ENCODE data around the gene SMIM7.

SMIM7 gene

DNA sequence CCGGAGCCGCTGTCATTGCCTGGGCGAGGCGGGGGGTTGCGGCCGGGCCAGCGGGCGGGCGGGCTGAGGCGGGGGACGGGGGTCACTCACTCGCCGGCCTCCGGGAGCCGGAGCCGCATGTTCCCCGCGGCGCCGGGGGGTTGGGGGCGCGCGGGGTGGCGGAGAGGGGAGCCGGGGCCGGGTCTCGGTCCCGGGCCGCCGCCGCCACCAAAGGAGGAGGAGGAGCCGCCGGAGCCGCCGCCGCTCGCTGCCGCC is 32.1 kb downstream of the SMIM7 start:
- Histone ChIP-seq H2AFZ (ENCODE audit: insufficient read depth, low read length, poor library complexity) (no peak overlapping the region), H3K9me3 (ENCODE audit: insufficient read depth, low read depth, low read length) (no peaks in the 10 kb centered on the region), H3K14ac (ENCODE audit: low read length) (peak overlapping the region; percentile 90), H4K12ac (ENCODE audit: low read depth, low read length) (peak overlapping the region; percentile 52), H3K23ac (ENCODE audit: low read length) (no peak overlapping the region), H4K8ac (ENCODE audit: low read depth, low read length) (peak overlapping the region; percentile 25), H4K91ac (ENCODE audit: low read depth, low read length) (peak overlapping the region; percentile 20), H3K4me2 (ENCODE audit: low read length) (peak overlapping the region; percentile 85), H3K4ac (ENCODE audit: low read depth, low read length) (peak overlapping the region; percentile 98), H2BK120ac (ENCODE audit: insufficient read depth, low read length, poor library complexity) (peak overlapping the region; percentile 41), H3K4me1 (ENCODE audit: control insufficient read depth in 1 of 2, insufficient read depth in 2 of 2, low read length in 2 of 2) (peaks cover 0 to 6% of the 10 kb centered on the region in 2 experiments), H3K36me3 (ENCODE audit: control insufficient read depth in 1 of 2, insufficient read depth in 2 of 2, low read length in 2 of 2) (peaks cover 13 to 27% of the 10 kb centered on the region in 2 experiments), H2BK12ac (ENCODE audit: low read length) (no peak overlapping the region), H3K27me3 (ENCODE audit: insufficient read depth, low read length) (no peaks in the 10 kb centered on the region), H3K79me1 (ENCODE audit: low read length) (peaks cover 12% of the 10 kb centered on the region), H3K4me3 (ENCODE audit: low read depth, low read length) (peak overlapping the region; percentile 96), H2BK5ac (ENCODE audit: low read depth, low read length, poor library complexity) (peak overlapping the region; percentile 34), H3K79me2 (ENCODE audit: control insufficient read depth, insufficient read depth, low read length, poor library complexity) (peaks cover 21% of the 10 kb centered on the region), H2AK5ac (ENCODE audit: low read length) (peak overlapping the region; percentile 57), H3K27ac (ENCODE audit: low read depth, low read length) (peak overlapping the region; percentile 50), H3K18ac (ENCODE audit: low read length) (peak overlapping the region; percentile 49), H3K9ac (ENCODE audit: low read length) (peak overlapping the region; percentile 98)
- DNase-seq, result no peak
- no CpG with 5 or more reads among the region's 38 CpGs for WGBS (ENCODE audit: extremely low coverage, insufficient coverage, insufficient read length)

DNA sequence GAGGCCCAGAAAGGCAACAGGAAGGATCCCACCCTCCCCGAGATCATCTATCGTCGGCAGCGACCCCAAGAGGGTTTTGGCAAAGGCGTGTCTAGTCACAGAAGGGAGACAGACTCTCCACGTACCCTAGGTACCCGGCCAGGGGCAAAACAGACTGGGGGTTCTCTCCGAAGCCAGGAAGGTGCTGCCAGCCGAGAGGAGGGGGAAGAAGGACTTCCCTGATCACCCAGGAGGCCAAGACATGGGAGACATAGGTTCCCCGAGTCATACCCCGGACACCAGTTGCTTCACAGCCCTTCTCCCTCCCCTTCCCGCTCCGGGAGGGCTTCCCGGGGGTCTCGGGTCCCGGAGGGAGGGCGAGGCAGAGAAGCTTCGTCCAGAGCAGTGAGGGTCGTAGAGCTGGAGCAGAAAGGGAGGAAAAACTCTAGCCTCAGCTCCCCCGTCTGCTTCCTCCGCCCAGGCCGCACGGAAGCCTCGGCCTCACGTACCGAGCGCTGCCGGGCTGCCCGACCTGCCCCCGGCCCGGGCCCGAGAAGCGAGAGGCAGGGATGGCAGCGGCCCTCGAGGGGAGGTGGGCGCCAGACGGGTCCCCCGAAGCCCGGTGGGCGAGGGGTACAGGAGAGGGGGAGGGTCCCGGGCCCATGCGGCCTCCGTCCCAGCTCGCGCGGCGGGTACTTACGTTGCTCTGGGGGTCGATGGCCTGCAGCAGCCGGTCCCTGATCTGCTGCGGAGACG is 32.6 kb downstream of the SMIM7 start:
- DNase-seq, result no peak
- peak overlapping the region; percentile 90 for H3K14ac ChIP-seq (ENCODE audit: low read length)
- H2AFZ ChIP-seq (ENCODE audit: insufficient read depth, low read length, poor library complexity), result peak overlapping the region; percentile 50
- no CpG with 5 or more reads among the region's 52 CpGs for WGBS (ENCODE audit: extremely low coverage, insufficient coverage, insufficient read length)
- H4K91ac ChIP-seq (ENCODE audit: low read depth, low read length), result peak overlapping the region; percentile 20
- H3K23ac ChIP-seq (ENCODE audit: low read length), result no peak overlapping the region
- peak overlapping the region; percentile 25 for H4K8ac ChIP-seq (ENCODE audit: low read depth, low read length)
- peak overlapping the region; percentile 41 for H2BK120ac ChIP-seq (ENCODE audit: insufficient read depth, low read length, poor library complexity)
- H3K27me3 ChIP-seq (ENCODE audit: insufficient read depth, low read length), result no peaks in the 10 kb centered on the region
- peak overlapping the region; percentile 34 for H2BK5ac ChIP-seq (ENCODE audit: low read depth, low read length, poor library complexity)
- H3K9ac ChIP-seq (ENCODE audit: low read length), result peak overlapping the region; percentile 98
- H3K79me1 ChIP-seq (ENCODE audit: low read length), result peaks cover 12% of the 10 kb centered on the region
- no peaks in the 10 kb centered on the region for H3K9me3 ChIP-seq (ENCODE audit: insufficient read depth, low read depth, low read length)
- H2BK12ac ChIP-seq (ENCODE audit: low read length), result peak overlapping the region; percentile 34
- H3K4me1 ChIP-seq (ENCODE audit: control insufficient read depth in 1 of 2, insufficient read depth in 2 of 2, low read length in 2 of 2), result peaks cover 0 to 6% of the 10 kb centered on the region in 2 experiments
- peaks cover 13 to 26% of the 10 kb centered on the region in 2 experiments for H3K36me3 ChIP-seq (ENCODE audit: control insufficient read depth in 1 of 2, insufficient read depth in 2 of 2, low read length in 2 of 2)
- peaks cover 21% of the 10 kb centered on the region for H3K79me2 ChIP-seq (ENCODE audit: control insufficient read depth, insufficient read depth, low read length, poor library complexity)
- H3K27ac ChIP-seq (ENCODE audit: low read depth, low read length), result no peak overlapping the region
- H3K4ac ChIP-seq (ENCODE audit: low read depth, low read length), result peak overlapping the region; percentile 98
- H4K12ac ChIP-seq (ENCODE audit: low read depth, low read length), result peak overlapping the region; percentile 52
- H3K4me3 ChIP-seq (ENCODE audit: low read depth, low read length), result peak overlapping the region; percentile 96
- H2AK5ac ChIP-seq (ENCODE audit: low read length), result peak overlapping the region; percentile 57
- peak overlapping the region; percentile 85 for H3K4me2 ChIP-seq (ENCODE audit: low read length)
- H3K18ac ChIP-seq (ENCODE audit: low read length), result peak overlapping the region; percentile 49

DNA sequence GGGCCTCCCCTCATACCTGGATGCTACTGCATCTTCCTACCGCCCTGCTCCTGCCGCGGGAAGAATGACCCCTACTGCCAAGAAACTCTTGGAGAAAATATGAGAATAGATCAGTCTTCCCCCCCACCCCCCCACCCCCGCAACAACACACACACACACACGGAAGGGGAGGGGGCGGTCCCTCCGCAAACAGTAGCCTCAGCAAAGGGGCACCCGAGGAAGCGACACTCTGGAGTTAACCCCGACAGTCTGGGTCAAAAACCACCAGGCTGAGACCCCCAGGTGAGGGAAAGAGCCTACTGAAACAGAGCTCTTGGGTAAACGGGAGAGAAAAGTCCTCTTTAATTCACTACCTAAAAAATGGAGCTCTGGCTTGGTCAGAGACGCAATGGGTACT is 33.1 kb downstream of the SMIM7 start:
- Histone ChIP-seq H2BK120ac (ENCODE audit: insufficient read depth, low read length, poor library complexity) (no peak overlapping the region), H2BK5ac (ENCODE audit: low read depth, low read length, poor library complexity) (no peak overlapping the region), H4K91ac (ENCODE audit: low read depth, low read length) (no peak overlapping the region), H3K14ac (ENCODE audit: low read length) (peak overlapping the region; percentile 90), H3K4ac (ENCODE audit: low read depth, low read length) (peak overlapping the region; percentile 98), H3K4me3 (ENCODE audit: low read depth, low read length) (peak overlapping the region; percentile 96), H3K27ac (ENCODE audit: low read depth, low read length) (no peak overlapping the region), H3K4me2 (ENCODE audit: low read length) (peak overlapping the region; percentile 85), H3K23ac (ENCODE audit: low read length) (no peak overlapping the region), H3K9me3 (ENCODE audit: insufficient read depth, low read depth, low read length) (no peaks in the 10 kb centered on the region), H3K79me2 (ENCODE audit: control insufficient read depth, insufficient read depth, low read length, poor library complexity) (peaks cover 21% of the 10 kb centered on the region), H3K4me1 (ENCODE audit: control insufficient read depth in 1 of 2, insufficient read depth in 2 of 2, low read length in 2 of 2) (peaks cover 0 to 6% of the 10 kb centered on the region in 2 experiments), H3K79me1 (ENCODE audit: low read length) (peaks cover 12% of the 10 kb centered on the region), H3K9ac (ENCODE audit: low read length) (peak overlapping the region; percentile 98), H4K12ac (ENCODE audit: low read depth, low read length) (no peak overlapping the region), H3K18ac (ENCODE audit: low read length) (no peak overlapping the region), H3K36me3 (ENCODE audit: control insufficient read depth in 1 of 2, insufficient read depth in 2 of 2, low read length in 2 of 2) (peaks cover 13 to 26% of the 10 kb centered on the region in 2 experiments), H2AFZ (ENCODE audit: insufficient read depth, low read length, poor library complexity) (no peak overlapping the region), H3K27me3 (ENCODE audit: insufficient read depth, low read length) (no peaks in the 10 kb centered on the region), H4K8ac (ENCODE audit: low read depth, low read length) (no peak overlapping the region), H2BK12ac (ENCODE audit: low read length) (no peak overlapping the region), H2AK5ac (ENCODE audit: low read length) (no peak overlapping the region)
- DNase-seq, result no peak
- WGBS (ENCODE audit: extremely low coverage, insufficient coverage, insufficient read length), result no CpG with 5 or more reads among the region's 12 CpGs

GRCh38 chr19:16625163-16625958 is 34.6 kb downstream of the SMIM7 start:
- Histone ChIP-seq H3K9me3 (ENCODE audit: insufficient read depth, low read depth, low read length) (no peaks in the 10 kb centered on the region), H4K8ac (ENCODE audit: low read depth, low read length) (no peak overlapping the region), H3K4me1 (ENCODE audit: control insufficient read depth in 1 of 2, insufficient read depth in 2 of 2, low read length in 2 of 2) (peaks cover 0 to 9% of the 10 kb centered on the region in 2 experiments), H3K79me2 (ENCODE audit: control insufficient read depth, insufficient read depth, low read length, poor library complexity) (peaks cover 21% of the 10 kb centered on the region), H3K36me3 (ENCODE audit: control insufficient read depth in 1 of 2, insufficient read depth in 2 of 2, low read length in 2 of 2) (peaks cover 11 to 20% of the 10 kb centered on the region in 2 experiments), H2BK12ac (ENCODE audit: low read length) (no peak overlapping the region), H3K9ac (ENCODE audit: low read length) (no peak overlapping the region), H3K4ac (ENCODE audit: low read depth, low read length) (peak overlapping the region; percentile 89), H3K18ac (ENCODE audit: low read length) (no peak overlapping the region), H4K91ac (ENCODE audit: low read depth, low read length) (no peak overlapping the region), H3K4me2 (ENCODE audit: low read length) (no peak overlapping the region), H2BK120ac (ENCODE audit: insufficient read depth, low read length, poor library complexity) (no peak overlapping the region), H3K4me3 (ENCODE audit: low read depth, low read length) (no peak overlapping the region), H3K23ac (ENCODE audit: low read length) (no peak overlapping the region), H2AFZ (ENCODE audit: insufficient read depth, low read length, poor library complexity) (peak overlapping the region; percentile 6), H3K14ac (ENCODE audit: low read length) (no peak overlapping the region), H3K27me3 (ENCODE audit: insufficient read depth, low read length) (no peaks in the 10 kb centered on the region), H4K12ac (ENCODE audit: low read depth, low read length) (no peak overlapping the region), H2AK5ac (ENCODE audit: low read length) (no peak overlapping the region), H2BK5ac (ENCODE audit: low read depth, low read length, poor library complexity) (no peak overlapping the region), H3K79me1 (ENCODE audit: low read length) (peaks cover 12% of the 10 kb centered on the region), H3K27ac (ENCODE audit: low read depth, low read length) (no peak overlapping the region)
- peak in 1 of 2 donors; percentile 51 for DNase-seq
- WGBS (ENCODE audit: extremely low coverage, insufficient coverage, insufficient read length), result no CpG with 5 or more reads among the region's 16 CpGs

All from trophoblast cell (in vitro differentiated cells and primary cell).